ENCODE results near the gene DAG1. TPM values are rescaled to one million over a fixed set of nuclear protein-coding genes. Genes with fewer than 3 reads are reported as not detected.

The DAG1 gene
- total RNA-seq, 1 experiment from 2014 or later = 177 TPM

GRCh38 chr3:49471856-49472495, 1.9 kb downstream of the DAG1 start:
- Mint-ChIP-seq H3K36me3 (ENCODE audit: insufficient read depth, unreplicated experiment) (peaks cover 74% of the 10 kb centered on the region), H3K27ac (ENCODE audit: unreplicated experiment) (peak overlapping the region; percentile 98), H3K9me3 (ENCODE audit: unreplicated experiment) (no peaks in the 10 kb centered on the region), H3K27me3 (ENCODE audit: insufficient read depth, unreplicated experiment) (no peaks in the 10 kb centered on the region), H3K4me1 (ENCODE audit: low read depth, unreplicated experiment) (peaks cover 13% of the 10 kb centered on the region), H3K4me3 (ENCODE audit: unreplicated experiment) (peak overlapping the region; percentile 84)
- Histone ChIP-seq H3K4me1 (peaks cover 35% of the 10 kb centered on the region), H3K27me3 (replicated peaks; ENCODE audit: control insufficient read depth, insufficient read depth, low read length) (no peaks in the 10 kb centered on the region), H3K36me3 (ENCODE audit: control insufficient read depth, insufficient read depth, low read length) (no peaks in the 10 kb centered on the region), H3K9me3 (no peaks in the 10 kb centered on the region), H3K4me3 (ENCODE audit: low read depth, low read length) (peak overlapping the region; percentile 89)
- DNase-seq = no peak
- no TSS peak for BruUV-seq (replicated peaks)
- intact Hi-C loops (cut with micrococcal nuclease; ENCODE audit: unreplicated experiment) = no loop called here
- no peak for TF ChIP-seq CTCF (IDR thresholded peaks at IDR 0.05; ENCODE audit: insufficient read depth in 1 of 2, low read depth in 1 of 2, low read length in 1 of 2, severe bottlenecking in 1 of 2, unreplicated experiment in 1 of 2)
- CTCF ChIA-PET = interaction anchor here (0.6 to 4.4 kb wide), 4 partner anchors 12 to 70 kb away, joined by 3 to 23 read pairs (median 4); no protein-coding TSS in a partner anchor
- POLR2A ChIA-PET = interaction anchor here (3.0 kb wide), 1 partner anchor 12 kb away, joined by 26 read pairs; no protein-coding TSS in a partner anchor

- no peak overlapping the region for H3K4me3 ChIP-seq (ENCODE audit: low read depth, low read length)
- Mint-ChIP-seq H3K27me3 (ENCODE audit: insufficient read depth, unreplicated experiment) (no peaks in the 10 kb centered on the region), H3K4me3 (ENCODE audit: unreplicated experiment) (no peak overlapping the region), H3K9me3 (ENCODE audit: unreplicated experiment) (no peaks in the 10 kb centered on the region), H3K36me3 (ENCODE audit: insufficient read depth, unreplicated experiment) (peaks cover 80% of the 10 kb centered on the region), H3K4me1 (ENCODE audit: low read depth, unreplicated experiment) (peaks cover 7% of the 10 kb centered on the region), H3K27ac (ENCODE audit: unreplicated experiment) (no peak overlapping the region)
- peaks cover 8% of the 10 kb centered on the region; the same call in 1 of the 2 replicates for H3K4me1 ChIP-seq
- H3K9me3 ChIP-seq = no peaks in the 10 kb centered on the region
- ChIA-PET POLR2A (no interaction called here), CTCF (no interaction called here)
- no peaks in the 10 kb centered on the region for H3K27me3 ChIP-seq (replicated peaks; ENCODE audit: control insufficient read depth, insufficient read depth, low read length)
- peaks cover 2% of the 10 kb centered on the region for H3K36me3 ChIP-seq (ENCODE audit: control insufficient read depth, insufficient read depth, low read length)
- no peak for TF ChIP-seq CTCF (IDR thresholded peaks at IDR 0.05; ENCODE audit: insufficient read depth in 1 of 2, low read depth in 1 of 2, low read length in 1 of 2, severe bottlenecking in 1 of 2, unreplicated experiment in 1 of 2)
- no peak for DNase-seq
- no TSS peak for BruUV-seq (replicated peaks)
- intact Hi-C loops (cut with micrococcal nuclease; ENCODE audit: unreplicated experiment) = no loop called here
Measured at GRCh38 chr3:49476563-49476962, 6.5 kb downstream of the DAG1 start.

- intact Hi-C loops (cut with micrococcal nuclease; ENCODE audit: unreplicated experiment) = no loop called here
- no peaks in the 10 kb centered on the region for H3K27me3 Mint-ChIP-seq (ENCODE audit: insufficient read depth, unreplicated experiment)
- ChIA-PET POLR2A (no interaction called here), CTCF (no interaction called here)
- Histone ChIP-seq H3K4me3 (ENCODE audit: low read depth, low read length) (no peak overlapping the region), H3K4me1 (peaks cover 10% of the 10 kb centered on the region), H3K36me3 (ENCODE audit: control insufficient read depth, insufficient read depth, low read length) (no peaks in the 10 kb centered on the region), H3K27me3 (replicated peaks; ENCODE audit: control insufficient read depth, insufficient read depth, low read length) (no peaks in the 10 kb centered on the region), H3K9me3 (no peaks in the 10 kb centered on the region)
- no peaks in the 10 kb centered on the region for H3K4me1 Mint-ChIP-seq (ENCODE audit: low read depth, unreplicated experiment)
- no peaks in the 10 kb centered on the region for H3K9me3 Mint-ChIP-seq (ENCODE audit: unreplicated experiment)
- no TSS peak for BruUV-seq (replicated peaks)
- no peak overlapping the region for H3K27ac Mint-ChIP-seq (ENCODE audit: unreplicated experiment)
- H3K36me3 Mint-ChIP-seq (ENCODE audit: insufficient read depth, unreplicated experiment) = peaks cover 60% of the 10 kb centered on the region
- no peak for DNase-seq
- no peak overlapping the region for H3K4me3 Mint-ChIP-seq (ENCODE audit: unreplicated experiment)
- TF ChIP-seq CTCF (IDR thresholded peaks at IDR 0.05; ENCODE audit: insufficient read depth in 1 of 2, low read depth in 1 of 2, low read length in 1 of 2, severe bottlenecking in 1 of 2, unreplicated experiment in 1 of 2) = no peak
Measured at GRCh38 chr3:49482766-49483165, 12.7 kb downstream of the DAG1 start.
